ENCODE data around the gene C6orf141.

DNA sequence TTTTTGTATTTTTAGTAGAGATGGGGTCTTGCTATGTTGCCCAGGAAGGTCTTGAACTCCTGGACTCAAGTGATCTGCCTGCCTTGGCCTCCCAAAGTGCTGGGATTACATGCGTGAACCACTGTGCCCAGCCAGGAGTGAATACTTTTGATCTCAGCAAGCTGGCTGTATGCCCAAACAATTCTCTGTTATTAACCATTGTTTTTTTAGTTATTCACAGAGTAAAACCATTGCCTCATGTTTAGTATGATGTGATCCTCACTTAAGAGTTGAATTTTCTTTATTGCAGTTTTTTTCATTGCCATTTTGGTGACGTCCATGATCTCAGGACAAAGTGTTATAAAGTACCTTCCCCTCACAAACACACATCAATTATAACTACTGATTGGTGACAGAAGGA, 14.8 kb downstream of the C6orf141 start:
- TF ChIP-seq TAF1 (IDR thresholded peaks at IDR 0.05; ENCODE audit: borderline replicate concordance, low read depth, low read length) (no peak), POLR2A (IDR thresholded peaks at IDR 0.05; ENCODE audit: low read depth, low read length) (no peak), POLR2AphosphoS5 (IDR thresholded peaks at IDR 0.05; ENCODE audit: low read depth, low read length) (no peak)
